Neural cell (in vitro differentiated cells): ENCODE measurements around the gene STIM2. TPM values are rescaled to one million over a fixed set of nuclear protein-coding genes. Genes with fewer than 3 reads are reported as not detected.

Experiments used
- H2AFZ ChIP-seq: fragments of 200-600, 300-800 bp; sonication (generic), shearing (Covaris generic); 2 replicates; pipeline ENCODE4 v1.6.0; 2014; ENCODE audit warnings: low read depth, mild to moderate bottlenecking, antibody characterized with exemption, low read length, moderate library complexity
- H3F3A ChIP-seq: fragments of 200-600 bp; shearing (Covaris generic); 2 replicates; pipeline ENCODE4 v1.6.1; 2016; ENCODE audit warnings: mild to moderate bottlenecking, moderate library complexity, mixed read lengths, antibody characterized with exemption, low read length; ENCODE audit not compliant: insufficient read depth, poor library complexity, severe bottlenecking
- H3K27ac ChIP-seq: fragments of 200-600, 300-800 bp; sonication (generic), shearing (Covaris generic); 2 replicates; pipeline ENCODE4 v1.5.1; 2014; ENCODE audit warnings: mild to moderate bottlenecking, low read length, moderate library complexity
- H3K27me3 ChIP-seq: fragments of 300-800, 200-600 bp; sonication (generic), shearing (Covaris generic); 2 replicates; pipeline ENCODE4 v1.6.0; 2014; ENCODE audit warnings: mild to moderate bottlenecking, low read depth, low read length, moderate library complexity; ENCODE audit not compliant: insufficient read depth
- H3K36me3 ChIP-seq: fragments of 300-800, 200-600 bp; sonication (generic), shearing (Covaris generic); 2 replicates; pipeline ENCODE4 v1.5.1; 2014; ENCODE audit warnings: mild to moderate bottlenecking, antibody characterized with exemption, low read length, moderate library complexity; ENCODE audit not compliant: insufficient read depth
- H3K4me2 ChIP-seq: fragments of 300-800, 200-600 bp; sonication (generic), shearing (Covaris generic); 2 replicates; pipeline ENCODE4 v1.6.0; 2014; ENCODE audit warnings: mild to moderate bottlenecking, low read length
- H3K4me3 ChIP-seq: fragments of 300-800, 200-600 bp; sonication (generic), shearing (Covaris generic); 2 replicates; pipeline ENCODE4 v1.5.1; 2014; ENCODE audit warnings: mild to moderate bottlenecking, low read length, moderate library complexity
- H3K79me2 ChIP-seq: fragments of 200-600 bp; shearing (Covaris generic); replicated peaks from 2 replicates; pipeline ENCODE4 v1.6.0; 2014; ENCODE audit warnings: mild to moderate bottlenecking, low read length, moderate library complexity; ENCODE audit not compliant: insufficient read depth
- H3K9ac ChIP-seq: fragments of 300-800, 200-600 bp; sonication (generic), shearing (Covaris generic); 2 replicates; pipeline ENCODE4 v1.6.1; 2016; ENCODE audit warnings: mild to moderate bottlenecking, low read length, mixed read lengths
- H3K9me2 ChIP-seq: fragments of 200-600 bp; shearing (Covaris generic); 2 replicates; pipeline ENCODE4 v1.6.1; 2016; ENCODE audit warnings: mild to moderate bottlenecking, low read length, mixed read lengths; ENCODE audit not compliant: insufficient read depth
- H3K9me3 ChIP-seq: fragments of 200-600, 300-800 bp; sonication (generic), shearing (Covaris generic); 2 replicates; pipeline ENCODE4 v1.6.1; 2016; ENCODE audit warnings: mild to moderate bottlenecking, mixed run types, low read length, moderate library complexity, mixed read lengths
- H4K20me1 ChIP-seq: fragments of 200-600 bp; shearing (Covaris generic); 2 replicates; pipeline ENCODE4 v1.6.1; 2016; ENCODE audit warnings: mild to moderate bottlenecking, mixed run types; ENCODE audit not compliant: insufficient read depth
- CTCF ChIP-seq: fragments of 450-650 bp; IDR thresholded peaks from 2 replicates; pipeline ENCODE4 v1.5.1; 2014; ENCODE audit warnings: antibody characterized with exemption, mild to moderate bottlenecking, moderate library complexity; ENCODE audit not compliant: poor library complexity, severe bottlenecking
- EP300 ChIP-seq: fragments of 450-650 bp; conservative IDR thresholded peaks from 2 replicates; pipeline ENCODE4 v1.6.1; 2014; ENCODE audit warnings: antibody characterized with exemption, mild to moderate bottlenecking, moderate library complexity; ENCODE audit not compliant: poor library complexity, severe bottlenecking
- EZH2 ChIP-seq: fragments of 200-600, 300-800 bp; shearing (Covaris generic), sonication (generic); IDR thresholded peaks from 2 replicates; pipeline ENCODE4 v1.6.1; 2014; ENCODE audit warnings: antibody characterized with exemption, low read length, borderline replicate concordance, mild to moderate bottlenecking; ENCODE audit not compliant: insufficient read depth, poor library complexity, severe bottlenecking
- MXI1 ChIP-seq: fragments of 450-650 bp; conservative IDR thresholded peaks from 2 replicates; pipeline ENCODE4 v1.6.1; 2014; ENCODE audit warnings: antibody characterized with exemption, mild to moderate bottlenecking; ENCODE audit not compliant: poor library complexity, severe bottlenecking
- POLR2AphosphoS5 ChIP-seq: IDR thresholded peaks from 2 replicates; pipeline ENCODE4 v1.6.1; 2012
- RAD21 ChIP-seq: fragments of 450-650 bp; conservative IDR thresholded peaks from 2 replicates; pipeline ENCODE4 v1.6.1; 2014; ENCODE audit warnings: antibody characterized with exemption, mild to moderate bottlenecking, moderate library complexity
- REST ChIP-seq: IDR thresholded peaks from 2 replicates; pipeline ENCODE4 v1.6.1; 2012; ENCODE audit warnings: borderline replicate concordance
- SMC3 ChIP-seq: fragments of 450-650 bp; conservative IDR thresholded peaks from 2 replicates; pipeline ENCODE4 v1.6.1; 2014; ENCODE audit warnings: antibody characterized with exemption, mild to moderate bottlenecking, moderate library complexity; ENCODE audit not compliant: poor library complexity
- TAF1 ChIP-seq: IDR thresholded peaks from 2 replicates; pipeline ENCODE4 v1.6.1; 2012; ENCODE audit warnings: low read depth
- polyA plus RNA-seq: library from polyadenylated mRNA; depleted of rRNA; stranded (reverse); fragments of >200 nt; gene quantifications from 2 replicates; pipeline ENCODE4 v1.2.3, GENCODE V29; 2014

STIM2 gene
- polyA plus RNA-seq, 1 donor from 2014 or later: 25.3 TPM

- Histone ChIP-seq H3F3A (no peaks in the 10 kb centered on the region), H3K4me3 (no peak overlapping the region), H3K27me3 (no peaks in the 10 kb centered on the region), H3K9me2 (no peaks in the 10 kb centered on the region), H3K79me2 (no peaks in the 10 kb centered on the region), H3K4me2 (no peak overlapping the region), H3K9me3 (peaks cover 5% of the 10 kb centered on the region), H3K9ac (no peak overlapping the region), H2AFZ (no peak overlapping the region), H4K20me1 (no peaks in the 10 kb centered on the region), H3K27ac (no peak overlapping the region), H3K36me3 (no peaks in the 10 kb centered on the region)
- TF ChIP-seq EZH2: no peak
- no peak for TF ChIP-seq TAF1
- no peak for TF ChIP-seq EP300
- TF ChIP-seq REST: no peak
- no peak for TF ChIP-seq SMC3
- TF ChIP-seq RAD21: no peak
- no peak for TF ChIP-seq MXI1
- no peak for TF ChIP-seq CTCF
- TF ChIP-seq POLR2AphosphoS5: no peak
These were observed 181.8 kb downstream of the STIM2 start for GRCh38 chr4:27042411-27042810.

GRCh38 chr4:27043200-27043599 lies 182.6 kb downstream of the STIM2 start:
- Histone ChIP-seq H3K4me2 (no peak overlapping the region), H2AFZ (no peak overlapping the region), H3K27ac (no peak overlapping the region), H3K9me3 (peaks cover 5% of the 10 kb centered on the region), H3K36me3 (no peaks in the 10 kb centered on the region), H4K20me1 (no peaks in the 10 kb centered on the region), H3K4me3 (no peak overlapping the region), H3K9me2 (no peaks in the 10 kb centered on the region), H3K27me3 (no peaks in the 10 kb centered on the region), H3F3A (no peaks in the 10 kb centered on the region), H3K79me2 (no peaks in the 10 kb centered on the region), H3K9ac (no peak overlapping the region)
- TF ChIP-seq RAD21 (no peak), MXI1 (no peak), TAF1 (no peak), REST (no peak), POLR2AphosphoS5 (no peak), EP300 (no peak), CTCF (no peak), EZH2 (no peak), SMC3 (no peak)
